Measurements from ENCODE around the gene TNFRSF12A.
A peak's percentile ranks its signal among the peaks of the same experiment; 100 is the strongest.

Gene TNFRSF12A

DNA sequence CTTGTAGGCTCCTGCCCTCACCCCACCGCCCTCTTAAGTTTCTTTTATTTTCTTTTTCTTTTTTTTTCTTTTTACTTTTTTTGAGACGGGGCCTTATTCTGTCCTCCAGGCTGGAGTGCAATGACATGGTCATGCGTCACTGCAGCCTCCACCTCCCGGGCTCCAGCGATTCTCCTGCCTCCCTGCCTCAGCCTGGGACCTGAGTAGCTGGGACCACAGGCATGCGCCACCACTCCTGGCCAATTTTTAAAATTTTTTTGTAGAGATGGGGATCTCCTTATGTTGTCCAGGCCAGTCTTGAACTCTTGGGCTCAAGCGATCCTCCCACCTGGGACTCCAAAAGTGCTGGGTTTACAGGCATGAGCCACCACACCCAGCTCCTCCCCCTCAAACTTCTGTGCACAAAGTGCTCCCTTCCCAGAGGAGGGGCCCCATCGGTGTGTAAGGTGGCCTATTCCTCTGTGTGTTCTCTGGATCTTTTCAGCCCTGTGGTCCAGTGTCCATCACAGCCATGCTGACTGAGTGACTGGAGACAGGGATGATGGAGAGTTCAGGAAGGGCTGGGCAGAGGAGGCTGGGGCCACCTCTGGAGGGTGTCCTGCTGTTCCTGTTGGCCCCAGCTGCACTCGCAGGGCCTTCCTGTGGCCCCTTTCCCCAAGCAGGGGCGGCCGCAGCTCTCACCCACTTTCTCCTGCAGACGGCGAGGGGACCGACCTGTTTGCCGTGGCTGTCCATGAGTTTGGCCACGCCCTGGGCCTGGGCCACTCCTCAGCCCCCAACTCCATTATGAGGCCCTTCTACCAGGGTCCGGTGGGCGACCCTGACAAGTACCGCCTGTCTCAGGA, 36.4 kb downstream of the TNFRSF12A start:
- Histone ChIP-seq H3K27me3 (ENCODE audit: low read depth, low read length) (peaks cover 5% of the 10 kb centered on the region; the same call in 1 of the 2 replicates), H4K20me1 (ENCODE audit: insufficient read depth, low read length) (0 out of 2 replicates have a peak, but pooled peaks cover 4% of the 10 kb centered on the region), H3K9ac (ENCODE audit: low read length) (no peak overlapping the region), H2AFZ (ENCODE audit: low read depth, low read length) (no peak overlapping the region), H3K4me1 (ENCODE audit: low read length) (peaks cover 6% of the 10 kb centered on the region), H3K79me2 (ENCODE audit: low read length) (no peaks in the 10 kb centered on the region), H3K36me3 (replicated peaks; ENCODE audit: low read depth, low read length) (no peaks in the 10 kb centered on the region), H3K9me3 (ENCODE audit: insufficient read depth, low read length) (no peaks in the 10 kb centered on the region), H3K4me2 (ENCODE audit: low read length) (no peak overlapping the region), H3K4me3 (ENCODE audit: low read length) (no peak overlapping the region), H3K27ac (ENCODE audit: low read length) (no peak overlapping the region)
- TF ChIP-seq, protein P1, sequence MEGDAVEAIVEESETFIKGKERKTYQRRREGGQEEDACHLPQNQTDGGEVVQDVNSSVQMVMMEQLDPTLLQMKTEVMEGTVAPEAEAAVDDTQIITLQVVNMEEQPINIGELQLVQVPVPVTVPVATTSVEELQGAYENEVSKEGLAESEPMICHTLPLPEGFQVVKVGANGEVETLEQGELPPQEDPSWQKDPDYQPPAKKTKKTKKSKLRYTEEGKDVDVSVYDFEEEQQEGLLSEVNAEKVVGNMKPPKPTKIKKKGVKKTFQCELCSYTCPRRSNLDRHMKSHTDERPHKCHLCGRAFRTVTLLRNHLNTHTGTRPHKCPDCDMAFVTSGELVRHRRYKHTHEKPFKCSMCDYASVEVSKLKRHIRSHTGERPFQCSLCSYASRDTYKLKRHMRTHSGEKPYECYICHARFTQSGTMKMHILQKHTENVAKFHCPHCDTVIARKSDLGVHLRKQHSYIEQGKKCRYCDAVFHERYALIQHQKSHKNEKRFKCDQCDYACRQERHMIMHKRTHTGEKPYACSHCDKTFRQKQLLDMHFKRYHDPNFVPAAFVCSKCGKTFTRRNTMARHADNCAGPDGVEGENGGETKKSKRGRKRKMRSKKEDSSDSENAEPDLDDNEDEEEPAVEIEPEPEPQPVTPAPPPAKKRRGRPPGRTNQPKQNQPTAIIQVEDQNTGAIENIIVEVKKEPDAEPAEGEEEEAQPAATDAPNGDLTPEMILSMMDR (IDR thresholded peaks at IDR 0.05; ENCODE audit: low read depth, low read length) = no peak
- TF ChIP-seq EZH2phosphoT487 (IDR thresholded peaks at IDR 0.05; ENCODE audit: low read depth) = no peak

DNA sequence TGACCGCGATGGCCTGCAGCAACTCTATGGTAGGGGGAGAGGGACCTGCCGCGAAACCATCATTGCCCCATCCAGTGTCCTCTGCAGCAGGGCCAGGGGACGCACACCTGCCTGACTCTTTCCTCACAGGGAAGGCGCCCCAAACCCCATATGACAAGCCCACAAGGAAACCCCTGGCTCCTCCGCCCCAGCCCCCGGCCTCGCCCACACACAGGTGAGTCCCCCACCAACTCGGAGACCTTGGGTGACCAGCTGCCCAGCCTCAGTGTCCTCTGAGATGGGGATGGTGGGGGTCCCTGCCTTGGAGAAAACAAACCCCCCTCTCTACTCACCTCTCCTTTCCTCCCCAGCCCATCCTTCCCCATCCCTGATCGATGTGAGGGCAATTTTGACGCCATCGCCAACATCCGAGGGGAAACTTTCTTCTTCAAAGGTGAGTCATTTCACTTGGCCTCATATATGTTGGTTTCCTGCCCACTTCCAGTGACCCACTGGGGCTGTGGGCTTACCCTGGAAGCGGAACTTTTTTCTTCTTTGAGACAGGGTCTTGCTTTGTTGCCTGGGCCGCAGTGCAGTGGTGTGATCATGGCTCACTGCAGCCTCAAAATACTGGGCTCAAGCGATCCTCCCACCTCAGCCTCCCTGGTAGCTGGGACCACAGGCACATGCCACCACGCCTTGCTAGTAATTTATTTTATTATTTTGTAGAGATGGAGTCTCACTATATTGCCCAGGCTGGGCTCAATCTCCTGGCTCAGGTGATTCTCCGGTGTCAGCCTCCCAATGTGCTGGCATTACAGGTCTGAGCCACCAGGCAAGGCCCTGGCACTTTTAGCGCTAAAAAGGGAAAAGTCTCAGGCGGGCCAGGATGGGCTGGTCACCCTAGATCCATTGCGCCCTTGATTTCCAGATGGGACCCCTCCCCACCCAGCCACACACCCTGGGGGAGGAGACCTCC, 37.3 kb downstream of the TNFRSF12A start:
- no peaks in the 10 kb centered on the region for H3K79me2 ChIP-seq (ENCODE audit: low read length)
- H3K4me3 ChIP-seq (ENCODE audit: low read length) = peak overlapping the region; percentile 82
- H3K36me3 ChIP-seq (replicated peaks; ENCODE audit: low read depth, low read length) = no peaks in the 10 kb centered on the region
- H3K4me1 ChIP-seq (ENCODE audit: low read length) = peaks cover 6% of the 10 kb centered on the region
- TF ChIP-seq, protein P1 (IDR thresholded peaks at IDR 0.05; ENCODE audit: low read depth, low read length) = no peak
- no peak for TF ChIP-seq EZH2phosphoT487 (IDR thresholded peaks at IDR 0.05; ENCODE audit: low read depth)
- peak overlapping the region; percentile 93 for H3K4me2 ChIP-seq (ENCODE audit: low read length)
- 0 out of 2 replicates have a peak, but pooled peaks cover 4% of the 10 kb centered on the region for H4K20me1 ChIP-seq (ENCODE audit: insufficient read depth, low read length)
- no peak overlapping the region for H2AFZ ChIP-seq (ENCODE audit: low read depth, low read length)
- peaks cover 5% of the 10 kb centered on the region; the same call in 1 of the 2 replicates for H3K27me3 ChIP-seq (ENCODE audit: low read depth, low read length)
- H3K9me3 ChIP-seq (ENCODE audit: insufficient read depth, low read length) = no peaks in the 10 kb centered on the region
- no peak overlapping the region for H3K9ac ChIP-seq (ENCODE audit: low read length)
- no peak overlapping the region for H3K27ac ChIP-seq (ENCODE audit: low read length)

DNA sequence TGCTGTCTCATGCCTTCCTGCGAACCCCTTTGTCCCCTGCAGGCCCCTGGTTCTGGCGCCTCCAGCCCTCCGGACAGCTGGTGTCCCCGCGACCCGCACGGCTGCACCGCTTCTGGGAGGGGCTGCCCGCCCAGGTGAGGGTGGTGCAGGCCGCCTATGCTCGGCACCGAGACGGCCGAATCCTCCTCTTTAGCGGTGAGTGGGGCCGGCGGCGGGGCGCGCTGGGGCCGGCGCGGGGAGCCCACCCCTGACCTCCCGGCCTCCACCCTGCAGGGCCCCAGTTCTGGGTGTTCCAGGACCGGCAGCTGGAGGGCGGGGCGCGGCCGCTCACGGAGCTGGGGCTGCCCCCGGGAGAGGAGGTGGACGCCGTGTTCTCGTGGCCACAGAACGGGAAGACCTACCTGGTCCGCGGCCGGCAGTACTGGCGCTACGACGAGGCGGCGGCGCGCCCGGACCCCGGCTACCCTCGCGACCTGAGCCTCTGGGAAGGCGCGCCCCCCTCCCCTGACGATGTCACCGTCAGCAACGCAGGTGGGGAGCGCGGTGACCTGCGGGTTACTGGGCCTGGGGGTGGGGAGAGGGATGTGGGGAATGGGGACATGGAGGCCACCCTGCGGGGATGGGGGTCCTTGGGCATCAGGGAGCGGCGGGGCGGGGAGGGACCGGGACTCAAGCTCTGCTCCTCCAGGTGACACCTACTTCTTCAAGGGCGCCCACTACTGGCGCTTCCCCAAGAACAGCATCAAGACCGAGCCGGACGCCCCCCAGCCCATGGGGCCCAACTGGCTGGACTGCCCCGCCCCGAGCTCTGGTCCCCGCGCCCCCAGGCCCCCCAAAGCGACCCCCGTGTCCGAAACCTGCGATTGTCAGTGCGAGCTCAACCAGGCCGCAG, 38.2 kb downstream of the TNFRSF12A start:
- peak overlapping the region; percentile 82 for H3K4me3 ChIP-seq (ENCODE audit: low read length)
- H3K4me1 ChIP-seq (ENCODE audit: low read length) = peaks cover 6% of the 10 kb centered on the region
- no peaks in the 10 kb centered on the region for H3K79me2 ChIP-seq (ENCODE audit: low read length)
- H3K27ac ChIP-seq (ENCODE audit: low read length) = peak overlapping the region; percentile 19; the same call in 1 of the 2 replicates
- H3K27me3 ChIP-seq (ENCODE audit: low read depth, low read length) = peaks cover 5% of the 10 kb centered on the region; the same call in 1 of the 2 replicates
- H3K9me3 ChIP-seq (ENCODE audit: insufficient read depth, low read length) = no peaks in the 10 kb centered on the region
- H3K9ac ChIP-seq (ENCODE audit: low read length) = peak overlapping the region; percentile 88
- H2AFZ ChIP-seq (ENCODE audit: low read depth, low read length) = peak overlapping the region; percentile 35; the same call in 1 of the 2 replicates
- no peaks in the 10 kb centered on the region for H3K36me3 ChIP-seq (replicated peaks; ENCODE audit: low read depth, low read length)
- H3K4me2 ChIP-seq (ENCODE audit: low read length) = peak overlapping the region; percentile 93
- no peak for TF ChIP-seq EZH2phosphoT487 (IDR thresholded peaks at IDR 0.05; ENCODE audit: low read depth)
- TF ChIP-seq, protein P1 (IDR thresholded peaks at IDR 0.05; ENCODE audit: low read depth, low read length) = peak; percentile 40
- H4K20me1 ChIP-seq (ENCODE audit: insufficient read depth, low read length) = 0 out of 2 replicates have a peak, but pooled peaks cover 4% of the 10 kb centered on the region
